Adrenal gland (tissue), 12 donors: ENCODE data around the gene FFAR1. TPM values are rescaled to one million over a fixed set of nuclear protein-coding genes. Genes with fewer than 3 reads are reported as not detected.

Experiments
- DNase-seq, 7 donors: peaks; one replicate each; pipeline ENCODE4 v3.0.0-alpha.2; 2019 to 2020
- H3K27ac ChIP-seq, 5 donors: fragments of 200-600 bp; sonication (generic) in 4 of 5; 1 replicate in 3 of 5; 2 replicates in 2 of 5; pipeline versions ENCODE4 v1.5.1 to v1.8.0; 2016 to 2020; ENCODE audit warnings: mild to moderate bottlenecking in 1 of 5
- H3K27me3 ChIP-seq: fragments of 200-600 bp; 2 replicates; pipeline ENCODE4 v1.8.0; 2021
- H3K36me3 ChIP-seq, 2 donors: fragments of 200-600 bp; replicated peaks in 1 of 2; 1 replicate in 1 of 2; 2 replicates in 1 of 2; pipeline versions ENCODE4 v1.5.1 to v1.8.0; 2018 to 2022
- H3K4me1 ChIP-seq, 2 donors: fragments of 200-600 bp; replicated peaks in 1 of 2; 1 replicate in 1 of 2; 2 replicates in 1 of 2; pipeline versions ENCODE4 v1.5.1 to v1.8.0; 2018 to 2021
- H3K4me3 ChIP-seq, 4 donors: fragments of 200-600 bp; sonication (generic) in 3 of 4; one replicate each; pipeline ENCODE4 v1.5.1; 2016 to 2018
- H3K9me3 ChIP-seq, 3 donors: fragments of 200-600 bp; sonication (generic) in 1 of 3; replicated peaks in 1 of 3; 1 replicate in 2 of 3; 2 replicates in 1 of 3; pipeline versions ENCODE4 v1.5.1 to v1.8.0; 2016 to 2021
- POLR2A ChIP-seq, 2 donors: fragments of 450-650 bp; IDR thresholded peaks; one replicate each; pipeline ENCODE4 v1.6.1; 2017; ENCODE audit warnings: antibody characterized with exemption in 2 of 2, mild to moderate bottlenecking in 2 of 2, moderate library complexity in 1 of 2
- WGBS, 4 donors: extraction: QIAGEN DNeasy Blood & Tissue Kit in 2 of 4; methylation state at CpG; one replicate each; pipeline versions ENCODE4 v1.1.5 to v1.1.7; 2013 to 2017; 5-methylcytosine and 5-hydroxymethylcytosine counted together
- intact Hi-C, 2 donors: fragments of 100-400 bp; cut with DNase I; formaldehyde crosslinking; loops; one replicate each; pipeline versions ENCODE4 v1.14.1 to v1.15.0; 2022 to 2023
- polyA plus RNA-seq, 3 donors: library from polyadenylated mRNA; stranded (reverse); fragments of 200-250 nt in 2 of 3; fragments of 350-450 nt in 1 of 3; fragmentation: Illumina TruSeq in 1 of 3; extraction: RNeasy Lipid Tissue Mini Kit (QIAGEN cat#74804) in 1 of 3; gene quantifications; one replicate each; pipeline ENCODE4 v1.2.3, GENCODE V29; 2013 to 2014
- total RNA-seq, 9 donors: library from RNA; depleted of rRNA in 4 of 9; stranded (reverse); fragments of >200 nt in 4 of 9; fragments of 120-200 nt in 1 of 9; fragmentation: NEBNext Ultra II Directional in 1 of 9; extraction: Animal tissue kit (Norgen Biotek cat#: 25700) in 1 of 9; gene quantifications; one replicate each; pipeline versions ENCODE4 v1.1.0 to v1.2.4, GENCODE V29; 2013 to 2023
- TF ChIP-seq, protein P1 (sequence below), 6 experiments: fragments of 450-650 bp in 4 of 6; fragments of 200-600 bp in 2 of 6; sonication (generic) in 1 of 6; IDR thresholded peaks; 1 replicate in 5 of 6; 2 replicates in 1 of 6; pipeline versions ENCODE4 v1.5.1 to v1.8.0; 2016 to 2021; ENCODE audit warnings: antibody characterized with exemption in 6 of 6, mild to moderate bottlenecking in 2 of 6, moderate library complexity in 1 of 6
- donor health status: healthy with polysubstance abuse.
- donor health status: Bipolar disorder and iron deficiency.
- donor health status: DM: yes; HTN: yes; CAD: no.
- donor health status: DM: no; HTN: no; CAD: no.
- donor health status: DM: no; HTN: no; CAD: no.
- donor health status: DM: yes; HTN: yes; CAD: no.

FFAR1 gene
- total and polyA plus RNA-seq, 12 donors: 0.03 to 0.11 TPM; not detected in 10

- peaks cover 0 to 1% (median 0%) of the 10 kb centered on the region in 3 donors for H3K9me3 ChIP-seq
- no peak overlapping the region for H3K27ac ChIP-seq
- TF ChIP-seq, protein P1, sequence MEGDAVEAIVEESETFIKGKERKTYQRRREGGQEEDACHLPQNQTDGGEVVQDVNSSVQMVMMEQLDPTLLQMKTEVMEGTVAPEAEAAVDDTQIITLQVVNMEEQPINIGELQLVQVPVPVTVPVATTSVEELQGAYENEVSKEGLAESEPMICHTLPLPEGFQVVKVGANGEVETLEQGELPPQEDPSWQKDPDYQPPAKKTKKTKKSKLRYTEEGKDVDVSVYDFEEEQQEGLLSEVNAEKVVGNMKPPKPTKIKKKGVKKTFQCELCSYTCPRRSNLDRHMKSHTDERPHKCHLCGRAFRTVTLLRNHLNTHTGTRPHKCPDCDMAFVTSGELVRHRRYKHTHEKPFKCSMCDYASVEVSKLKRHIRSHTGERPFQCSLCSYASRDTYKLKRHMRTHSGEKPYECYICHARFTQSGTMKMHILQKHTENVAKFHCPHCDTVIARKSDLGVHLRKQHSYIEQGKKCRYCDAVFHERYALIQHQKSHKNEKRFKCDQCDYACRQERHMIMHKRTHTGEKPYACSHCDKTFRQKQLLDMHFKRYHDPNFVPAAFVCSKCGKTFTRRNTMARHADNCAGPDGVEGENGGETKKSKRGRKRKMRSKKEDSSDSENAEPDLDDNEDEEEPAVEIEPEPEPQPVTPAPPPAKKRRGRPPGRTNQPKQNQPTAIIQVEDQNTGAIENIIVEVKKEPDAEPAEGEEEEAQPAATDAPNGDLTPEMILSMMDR (IDR thresholded peaks at IDR 0.05): no peak
- TF ChIP-seq POLR2A (IDR thresholded peaks at IDR 0.05): no peak
- H3K4me3 ChIP-seq: no peak overlapping the region
- H3K27me3 ChIP-seq: no peaks in the 10 kb centered on the region
- peak in 1 of 7 donors; percentile 61 for DNase-seq
- whole genome bisulfite sequencing, 4 donors: 63 to 73% (median 71%) methylated on average over 9 of the region's 9 CpGs
- no peaks in the 10 kb centered on the region for H3K36me3 ChIP-seq
- no peaks in the 10 kb centered on the region for H3K4me1 ChIP-seq
- intact Hi-C loops: no loop called here
These were observed 32.9 kb downstream of the FFAR1 start for GRCh38 chr19:35380450-35381124.

- WGBS, 4 donors: 51 to 78% (median 72%) methylated on average over 3 of the region's 3 CpGs
- Histone ChIP-seq H3K9me3 (peaks cover 0 to 6% (median 0%) of the 10 kb centered on the region in 3 donors), H3K4me3 (no peak overlapping the region), H3K27ac (no peak overlapping the region), H3K27me3 (no peaks in the 10 kb centered on the region), H3K36me3 (no peaks in the 10 kb centered on the region), H3K4me1 (no peaks in the 10 kb centered on the region)
- intact Hi-C loops: no loop called here
- DNase-seq: no peak
- TF ChIP-seq, protein P1 (IDR thresholded peaks at IDR 0.05): no peak
- no peak for TF ChIP-seq POLR2A (IDR thresholded peaks at IDR 0.05)
These were observed 33.6 kb downstream of the FFAR1 start for GRCh38 chr19:35381318-35381717.

DNA sequence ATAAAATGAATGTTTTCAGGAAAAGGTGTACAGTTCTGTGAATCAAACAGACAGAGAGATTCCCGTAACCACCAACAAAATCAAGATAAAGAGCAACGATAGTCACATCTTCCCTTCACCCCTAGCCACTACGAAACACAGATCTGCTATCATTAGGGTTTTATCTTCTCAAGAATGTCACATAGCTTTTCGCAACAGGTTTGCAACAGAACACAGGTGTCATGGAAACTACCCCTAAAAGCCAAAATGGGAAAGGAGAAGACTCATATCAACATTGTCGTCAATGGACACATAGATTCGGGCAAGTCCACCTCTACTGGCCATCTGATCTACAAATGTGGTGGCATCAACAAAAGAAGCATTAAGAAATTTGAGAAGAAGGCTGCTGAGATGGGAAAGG lies 34.2 kb downstream of the FFAR1 start:
- H3K27me3 ChIP-seq: no peaks in the 10 kb centered on the region
- intact Hi-C loops: no loop called here
- H3K4me1 ChIP-seq: no peaks in the 10 kb centered on the region
- H3K27ac ChIP-seq: no peak overlapping the region
- peaks cover 0 to 6% (median 0%) of the 10 kb centered on the region in 3 donors for H3K9me3 ChIP-seq
- DNase-seq: no peak
- H3K4me3 ChIP-seq: no peak overlapping the region
- no peaks in the 10 kb centered on the region for H3K36me3 ChIP-seq
- TF ChIP-seq, protein P1 (IDR thresholded peaks at IDR 0.05): no peak
- no peak for TF ChIP-seq POLR2A (IDR thresholded peaks at IDR 0.05)
- WGBS, 4 donors: 81 to 93% (median 91%) methylated on average over 6 of the region's 6 CpGs

- H3K36me3 ChIP-seq: no peaks in the 10 kb centered on the region
- H3K9me3 ChIP-seq: peaks cover 0 to 6% (median 0%) of the 10 kb centered on the region in 3 donors
- H3K4me1 ChIP-seq: no peaks in the 10 kb centered on the region
- no peak overlapping the region for H3K27ac ChIP-seq
- DNase-seq: peak in 1 of 7 donors; percentile 2
- no peaks in the 10 kb centered on the region for H3K27me3 ChIP-seq
- no peak for TF ChIP-seq POLR2A (IDR thresholded peaks at IDR 0.05)
- TF ChIP-seq, protein P1 (IDR thresholded peaks at IDR 0.05): no peak
- no peak overlapping the region for H3K4me3 ChIP-seq
- WGBS, 4 donors: 75 to 91% (median 80%) methylated on average over 2 of the region's 2 CpGs
- intact Hi-C loops: no loop called here
These were observed 35.8 kb downstream of the FFAR1 start for GRCh38 chr19:35383536-35383935.
